HEK293 (cell line): ENCODE measurements around the gene MYO1D.

Experiments
- CTCF ChIP-seq: fragments of 450-650 bp; formaldehyde crosslinking; IDR thresholded peaks from 2 replicates; pipeline ENCODE4 v1.5.1; 2016; ENCODE audit warnings: missing biosample characterization, missing genetic modification characterization
- GLIS1 ChIP-seq: fragments of 450-650 bp; formaldehyde crosslinking; IDR thresholded peaks from 2 replicates; pipeline ENCODE4 v1.5.1; 2016; ENCODE audit warnings: missing biosample characterization, missing genetic modification characterization
- MZF1 ChIP-seq: fragments of 450-650 bp; formaldehyde crosslinking; IDR thresholded peaks from 2 replicates; pipeline ENCODE4 v1.5.1; 2017; ENCODE audit warnings: missing biosample characterization, missing genetic modification characterization, borderline replicate concordance
- OVOL3 ChIP-seq: fragments of 450-650 bp; formaldehyde crosslinking; IDR thresholded peaks from 2 replicates; pipeline ENCODE4 v1.5.1; 2016; ENCODE audit warnings: missing biosample characterization, missing genetic modification characterization
- RBAK ChIP-seq: fragments of 450-650 bp; formaldehyde crosslinking; IDR thresholded peaks from 2 replicates; pipeline ENCODE4 v1.5.1; 2016; ENCODE audit warnings: missing biosample characterization, missing genetic modification characterization
- REST ChIP-seq: fragments of 450-650 bp; formaldehyde crosslinking; IDR thresholded peaks from 2 replicates; pipeline ENCODE4 v1.5.1; 2016; ENCODE audit warnings: missing biosample characterization, missing genetic modification characterization
- YY1 ChIP-seq: fragments of 450-650 bp; formaldehyde crosslinking; IDR thresholded peaks from 2 replicates; pipeline ENCODE4 v1.5.1; 2018; ENCODE audit warnings: missing biosample characterization, missing genetic modification characterization
- ZBTB49 ChIP-seq: fragments of 450-650 bp; formaldehyde crosslinking; IDR thresholded peaks from 2 replicates; pipeline ENCODE4 v1.5.1; 2016; ENCODE audit warnings: missing biosample characterization, missing genetic modification characterization, low read depth
- ZNF521 ChIP-seq: fragments of 450-650 bp; formaldehyde crosslinking; IDR thresholded peaks from 2 replicates; pipeline ENCODE4 v1.5.1; 2017; ENCODE audit warnings: missing biosample characterization, mild to moderate bottlenecking, missing genetic modification characterization
- ZNF701 ChIP-seq: fragments of 450-650 bp; formaldehyde crosslinking; IDR thresholded peaks from 2 replicates; pipeline ENCODE4 v1.5.1; 2016; ENCODE audit warnings: missing biosample characterization, missing genetic modification characterization
- ZNF791 ChIP-seq: fragments of 450-650 bp; formaldehyde crosslinking; IDR thresholded peaks from 2 replicates; pipeline ENCODE4 v1.5.1; 2016; ENCODE audit warnings: missing biosample characterization, missing genetic modification characterization
- ZSCAN16 ChIP-seq: fragments of 450-650 bp; formaldehyde crosslinking; IDR thresholded peaks from 2 replicates; pipeline ENCODE4 v1.5.1; 2016; ENCODE audit warnings: missing biosample characterization, missing genetic modification characterization

GRCh38 chr17:32913593-32913992 is 36.7 kb upstream of the MYO1D start:
- TF ChIP-seq CTCF (tag by site-specific recombination) (no peak), MZF1 (tag by site-specific recombination) (no peak), ZBTB49 (tag by site-specific recombination) (no peak), ZSCAN16 (no peak), ZNF521 (tag by site-specific recombination) (no peak), RBAK (no peak), ZNF791 (tag by site-specific recombination) (no peak), REST (tag by site-specific recombination) (no peak), OVOL3 (no peak), ZNF701 (tag by site-specific recombination) (no peak), YY1 (no peak), GLIS1 (no peak)
